GM12864 (cell line): ENCODE measurements around the gene JAML.

ENCODE experiments used
- DNase-seq: peaks from one replicate; pipeline ENCODE4 v3.0.0-alpha.2; 2011; ENCODE audit warnings: low read depth
- H3K4me3 ChIP-seq: 2 replicates; pipeline ENCODE4 v1.5.1; 2011; ENCODE audit warnings: mild to moderate bottlenecking, low read depth, low read length, control low read depth
- TF ChIP-seq, protein P1 (sequence below): IDR thresholded peaks from 2 replicates; pipeline ENCODE4 v1.5.1; 2011; ENCODE audit warnings: low read depth, mild to moderate bottlenecking, moderate library complexity, low read length, control low read depth, inconsistent platforms; ENCODE audit errors: missing control alignments

JAML gene

DNA sequence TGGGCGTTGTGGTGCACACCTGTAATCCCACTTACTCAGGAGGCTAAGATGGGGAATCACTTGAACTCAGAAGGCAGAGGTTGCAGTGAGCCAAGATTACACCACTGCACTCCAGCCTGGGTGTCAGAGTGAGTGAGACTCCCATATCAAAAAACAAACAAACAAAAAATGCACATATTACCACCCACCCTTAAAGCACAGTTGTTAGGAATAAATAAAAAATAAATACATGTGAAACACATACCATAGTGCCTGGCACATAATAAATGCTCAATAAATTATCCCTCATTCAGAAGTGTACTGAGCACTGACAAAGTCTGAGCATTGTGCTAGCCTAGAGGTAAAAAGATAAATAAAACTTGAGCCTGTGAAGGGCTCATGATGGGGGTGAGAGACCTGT is 9.0 kb upstream of the JAML start:
- H3K4me3 ChIP-seq, result no peak overlapping the region
- TF ChIP-seq, protein P1, sequence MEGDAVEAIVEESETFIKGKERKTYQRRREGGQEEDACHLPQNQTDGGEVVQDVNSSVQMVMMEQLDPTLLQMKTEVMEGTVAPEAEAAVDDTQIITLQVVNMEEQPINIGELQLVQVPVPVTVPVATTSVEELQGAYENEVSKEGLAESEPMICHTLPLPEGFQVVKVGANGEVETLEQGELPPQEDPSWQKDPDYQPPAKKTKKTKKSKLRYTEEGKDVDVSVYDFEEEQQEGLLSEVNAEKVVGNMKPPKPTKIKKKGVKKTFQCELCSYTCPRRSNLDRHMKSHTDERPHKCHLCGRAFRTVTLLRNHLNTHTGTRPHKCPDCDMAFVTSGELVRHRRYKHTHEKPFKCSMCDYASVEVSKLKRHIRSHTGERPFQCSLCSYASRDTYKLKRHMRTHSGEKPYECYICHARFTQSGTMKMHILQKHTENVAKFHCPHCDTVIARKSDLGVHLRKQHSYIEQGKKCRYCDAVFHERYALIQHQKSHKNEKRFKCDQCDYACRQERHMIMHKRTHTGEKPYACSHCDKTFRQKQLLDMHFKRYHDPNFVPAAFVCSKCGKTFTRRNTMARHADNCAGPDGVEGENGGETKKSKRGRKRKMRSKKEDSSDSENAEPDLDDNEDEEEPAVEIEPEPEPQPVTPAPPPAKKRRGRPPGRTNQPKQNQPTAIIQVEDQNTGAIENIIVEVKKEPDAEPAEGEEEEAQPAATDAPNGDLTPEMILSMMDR, result no peak
- no peak for DNase-seq

DNA sequence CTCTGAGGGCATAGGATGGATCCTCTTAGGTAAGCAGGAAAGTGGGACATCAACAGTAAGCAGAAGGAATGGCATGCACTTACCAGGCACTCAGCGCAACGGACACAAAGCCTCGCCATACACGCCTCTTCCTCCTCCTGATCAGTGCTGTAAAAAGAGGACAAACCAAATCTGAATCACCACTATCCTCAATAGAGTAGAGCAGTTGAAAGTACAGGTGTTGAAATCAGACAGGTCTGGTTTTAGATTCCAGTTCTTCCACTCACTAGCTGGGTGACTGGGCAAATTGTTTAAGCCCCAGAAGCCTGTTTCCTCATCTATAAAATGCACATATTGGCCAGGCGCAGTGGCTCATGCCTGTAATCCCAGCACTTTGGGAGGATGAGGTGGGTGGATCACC is 8.6 kb upstream of the JAML start:
- no peak overlapping the region for H3K4me3 ChIP-seq
- TF ChIP-seq, protein P1, result no peak
- DNase-seq, result no peak

DNA sequence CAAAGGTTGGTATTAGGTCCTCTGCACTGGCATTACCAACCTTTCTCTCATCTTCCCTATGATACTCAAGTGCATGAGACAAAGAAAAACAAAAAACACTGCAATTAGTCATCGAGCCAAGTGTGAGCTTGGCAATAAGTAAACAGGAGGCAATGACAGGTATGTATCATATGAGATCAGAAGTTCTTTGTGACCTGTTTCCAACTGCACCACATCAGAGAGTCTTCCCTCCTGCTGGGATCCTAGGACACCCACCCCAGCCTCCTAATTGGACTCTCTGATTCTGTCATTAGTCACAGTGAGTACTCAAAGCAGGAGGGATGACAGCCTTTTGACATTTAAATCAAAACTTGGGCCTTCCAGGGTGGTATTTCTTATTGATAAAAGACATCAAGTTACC is 7.8 kb upstream of the JAML start:
- TF ChIP-seq, protein P1, result no peak
- no peak for DNase-seq
- H3K4me3 ChIP-seq, result no peak overlapping the region

DNA sequence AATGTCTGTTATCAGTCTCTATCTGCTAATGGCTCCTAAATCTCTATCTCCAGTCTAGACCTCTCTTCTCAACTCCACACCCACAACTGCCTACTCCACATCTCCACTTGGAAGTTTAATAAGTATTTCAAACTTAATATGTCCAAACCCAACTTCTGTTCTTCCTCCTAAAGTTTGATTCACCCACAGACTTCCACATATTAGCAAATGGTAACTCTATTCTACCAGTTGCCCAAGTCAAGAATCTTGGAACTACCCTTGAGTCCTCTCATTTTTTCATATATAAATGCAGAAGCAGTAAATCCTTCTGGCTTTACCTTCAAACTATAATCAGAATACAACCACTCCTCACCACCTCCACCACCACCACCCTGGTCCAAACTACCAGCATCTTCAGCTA is 6.7 kb upstream of the JAML start:
- no peak overlapping the region for H3K4me3 ChIP-seq
- TF ChIP-seq, protein P1, result no peak
- no peak for DNase-seq

DNA sequence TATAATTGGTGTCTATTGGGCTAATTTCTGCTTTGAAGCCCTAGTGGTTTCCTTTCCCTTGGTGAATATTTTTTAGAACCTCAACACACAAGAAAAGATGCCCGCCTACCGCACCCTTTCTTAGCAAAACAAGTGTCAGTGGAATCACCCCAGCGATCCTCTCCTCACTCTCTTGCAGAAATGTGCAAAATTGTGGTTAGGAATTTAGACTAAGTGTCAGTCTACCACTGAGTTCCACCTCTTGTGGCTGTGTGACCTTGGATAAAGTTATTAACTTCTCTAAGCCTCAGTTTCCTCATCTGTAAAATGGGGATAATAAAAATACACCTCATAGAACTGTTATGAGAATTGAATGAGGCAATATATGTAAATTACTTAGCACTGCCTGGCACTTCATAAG is 5.3 kb upstream of the JAML start:
- H3K4me3 ChIP-seq, result no peak overlapping the region
- TF ChIP-seq, protein P1, result no peak
- DNase-seq, result no peak

DNA sequence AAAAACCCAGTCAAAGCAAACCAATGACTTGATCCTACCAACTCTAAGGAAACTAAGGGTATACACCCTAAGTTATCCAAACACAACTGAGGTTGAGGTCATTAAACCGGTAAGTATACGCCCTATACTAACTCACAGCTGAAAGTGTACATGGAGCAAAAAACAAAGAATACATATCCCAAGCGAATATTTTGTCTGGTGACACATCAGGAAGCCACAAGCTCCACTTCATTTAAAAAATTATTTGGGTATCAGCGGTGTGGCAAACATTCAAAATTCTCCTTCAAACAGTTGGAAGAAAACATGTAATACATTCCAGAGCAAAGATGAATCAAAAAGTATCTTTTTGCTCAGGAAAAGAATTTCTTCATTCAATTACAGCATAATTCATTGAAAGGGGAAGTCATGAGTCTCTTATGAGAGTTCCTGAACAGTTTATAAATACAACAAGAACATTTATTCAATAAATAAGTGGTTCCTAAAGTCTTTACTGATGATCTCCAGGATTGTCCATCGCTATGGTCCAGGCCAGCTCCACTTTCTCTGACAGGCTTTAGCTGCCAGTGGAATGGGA is 4.5 kb upstream of the JAML start:
- no peak overlapping the region for H3K4me3 ChIP-seq
- no peak for DNase-seq
- TF ChIP-seq, protein P1, result no peak
